ENCODE results near the gene NPR1. TPM values are rescaled to one million over a fixed set of nuclear protein-coding genes. Genes with fewer than 3 reads are reported as not detected.

The NPR1 gene
- total RNA-seq, 1 donor from 2014 or later: 69.4 TPM

DNA sequence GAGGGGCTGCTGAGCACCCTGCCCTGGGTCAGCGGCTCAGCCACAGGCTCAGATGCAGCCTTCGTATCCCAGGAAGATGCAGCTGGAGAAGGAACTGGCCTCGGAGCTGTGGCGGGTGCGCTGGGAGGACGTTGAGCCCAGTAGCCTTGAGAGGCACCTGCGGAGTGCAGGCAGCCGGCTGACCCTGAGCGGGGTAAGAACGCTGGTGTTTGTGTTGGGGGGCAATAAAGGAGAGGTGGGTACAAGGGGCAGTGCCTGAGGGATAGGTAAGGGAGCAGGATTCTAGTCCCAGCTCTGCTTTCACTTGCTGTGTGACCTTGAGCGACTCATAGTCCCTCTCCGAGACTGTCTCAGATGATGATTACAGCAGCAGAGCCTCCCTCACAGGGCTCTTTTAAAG lies 6.4 kb downstream of the NPR1 start:
- Histone ChIP-seq H3K4me1 (no peaks in the 10 kb centered on the region), H3K27ac (no peak overlapping the region), H3K27me3 (peaks cover 3% of the 10 kb centered on the region), H3K4me3 (no peak overlapping the region), H3K9me3 (no peaks in the 10 kb centered on the region), H3K36me3 (no peaks in the 10 kb centered on the region)
- TF ChIP-seq, protein P1, sequence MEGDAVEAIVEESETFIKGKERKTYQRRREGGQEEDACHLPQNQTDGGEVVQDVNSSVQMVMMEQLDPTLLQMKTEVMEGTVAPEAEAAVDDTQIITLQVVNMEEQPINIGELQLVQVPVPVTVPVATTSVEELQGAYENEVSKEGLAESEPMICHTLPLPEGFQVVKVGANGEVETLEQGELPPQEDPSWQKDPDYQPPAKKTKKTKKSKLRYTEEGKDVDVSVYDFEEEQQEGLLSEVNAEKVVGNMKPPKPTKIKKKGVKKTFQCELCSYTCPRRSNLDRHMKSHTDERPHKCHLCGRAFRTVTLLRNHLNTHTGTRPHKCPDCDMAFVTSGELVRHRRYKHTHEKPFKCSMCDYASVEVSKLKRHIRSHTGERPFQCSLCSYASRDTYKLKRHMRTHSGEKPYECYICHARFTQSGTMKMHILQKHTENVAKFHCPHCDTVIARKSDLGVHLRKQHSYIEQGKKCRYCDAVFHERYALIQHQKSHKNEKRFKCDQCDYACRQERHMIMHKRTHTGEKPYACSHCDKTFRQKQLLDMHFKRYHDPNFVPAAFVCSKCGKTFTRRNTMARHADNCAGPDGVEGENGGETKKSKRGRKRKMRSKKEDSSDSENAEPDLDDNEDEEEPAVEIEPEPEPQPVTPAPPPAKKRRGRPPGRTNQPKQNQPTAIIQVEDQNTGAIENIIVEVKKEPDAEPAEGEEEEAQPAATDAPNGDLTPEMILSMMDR (IDR thresholded peaks at IDR 0.05): no peak
- intact Hi-C loops (cut with DNase I): no loop called here
- ATAC-seq (no peak), DNase-seq (no peak)

DNA sequence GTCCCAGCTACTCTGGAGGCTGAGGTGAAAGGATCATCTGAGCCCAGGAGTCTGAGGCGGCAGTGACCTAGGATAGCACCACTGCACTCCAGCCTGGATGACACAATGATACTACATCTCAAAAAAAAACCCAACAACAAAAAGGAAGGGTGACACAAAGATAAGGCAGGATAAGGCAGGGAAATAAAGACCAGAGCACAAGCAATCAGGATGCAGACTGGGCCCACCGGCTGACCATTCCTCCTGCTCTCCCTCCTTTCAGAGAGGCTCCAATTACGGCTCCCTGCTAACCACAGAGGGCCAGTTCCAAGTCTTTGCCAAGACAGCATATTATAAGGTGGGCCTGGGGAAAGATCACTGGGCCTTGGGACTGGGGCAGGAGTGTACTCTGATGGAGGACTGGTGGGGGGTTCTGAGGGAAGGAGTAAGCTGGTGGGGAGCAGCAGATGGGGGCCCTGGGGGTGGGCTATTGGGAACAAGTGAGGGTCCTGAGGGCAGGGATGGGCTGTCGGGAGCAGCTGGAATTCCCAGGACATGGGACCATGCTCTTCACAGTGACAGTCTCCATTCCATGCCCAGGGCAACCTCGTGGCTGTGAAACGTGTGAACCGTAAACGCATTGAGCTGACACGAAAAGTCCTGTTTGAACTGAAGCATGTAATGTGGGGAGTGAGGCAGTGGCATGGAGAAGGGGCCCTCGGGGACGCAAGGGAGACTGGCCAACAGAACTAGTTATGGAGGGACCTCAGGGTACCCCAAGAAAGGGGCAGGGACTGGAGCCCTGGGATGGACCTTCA lies 7.3 kb downstream of the NPR1 start:
- H3K4me1 ChIP-seq: no peaks in the 10 kb centered on the region
- no peaks in the 10 kb centered on the region for H3K27me3 ChIP-seq
- DNase-seq (peak; percentile 43), ATAC-seq (no peak)
- intact Hi-C loops (cut with DNase I): no loop called here
- no peak overlapping the region for H3K4me3 ChIP-seq
- TF ChIP-seq, protein P1 (IDR thresholded peaks at IDR 0.05): no peak
- peaks cover 4% of the 10 kb centered on the region for H3K36me3 ChIP-seq
- no peaks in the 10 kb centered on the region for H3K9me3 ChIP-seq
- no peak overlapping the region for H3K27ac ChIP-seq

DNA sequence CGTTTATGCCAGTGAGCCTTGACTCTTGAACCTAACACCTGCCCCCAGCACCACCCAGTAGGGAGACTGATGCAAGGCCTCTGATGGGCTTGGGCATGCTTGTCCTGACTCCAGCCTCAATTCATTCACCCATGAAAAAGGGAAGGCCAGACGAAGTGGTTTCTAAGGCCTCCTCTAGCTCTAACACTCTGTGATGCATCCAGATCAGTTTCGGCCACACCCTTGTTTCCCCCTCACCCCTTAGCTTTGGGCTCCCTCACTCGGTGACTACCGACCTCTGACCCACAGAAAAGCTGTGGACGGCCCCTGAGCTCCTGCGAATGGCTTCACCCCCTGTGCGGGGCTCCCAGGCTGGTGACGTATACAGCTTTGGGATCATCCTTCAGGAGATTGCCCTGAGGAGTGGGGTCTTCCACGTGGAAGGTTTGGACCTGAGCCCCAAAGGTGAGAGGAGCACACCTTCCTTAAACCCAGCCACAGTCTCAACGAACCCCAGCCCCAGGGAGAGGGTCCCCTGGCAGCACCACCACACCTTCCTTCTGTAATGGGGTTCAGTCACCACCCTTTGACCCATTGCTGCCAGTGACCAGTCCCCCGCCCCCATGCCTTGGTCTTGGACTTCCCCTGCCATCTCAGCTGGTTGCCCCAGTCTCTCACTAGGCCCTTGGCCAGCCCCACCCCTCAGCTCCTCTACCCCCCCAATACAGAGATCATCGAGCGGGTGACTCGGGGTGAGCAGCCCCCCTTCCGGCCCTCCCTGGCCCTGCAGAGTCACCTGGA lies 9.0 kb downstream of the NPR1 start:
- no peak for DNase-seq
- H3K27me3 ChIP-seq: no peaks in the 10 kb centered on the region
- H3K27ac ChIP-seq: no peak overlapping the region
- no peaks in the 10 kb centered on the region for H3K4me1 ChIP-seq
- no peak overlapping the region for H3K4me3 ChIP-seq
- intact Hi-C loops (cut with DNase I): no loop called here
- H3K36me3 ChIP-seq: peaks cover 4% of the 10 kb centered on the region
- no peak for ATAC-seq
- TF ChIP-seq, protein P1 (IDR thresholded peaks at IDR 0.05): no peak
- H3K9me3 ChIP-seq: no peaks in the 10 kb centered on the region

GRCh38 chr1:153688276-153688675 lies 9.8 kb downstream of the NPR1 start:
- peaks cover 4% of the 10 kb centered on the region for H3K36me3 ChIP-seq
- TF ChIP-seq, protein P1 (IDR thresholded peaks at IDR 0.05): no peak
- intact Hi-C loops (cut with DNase I): no loop called here
- no peak overlapping the region for H3K4me3 ChIP-seq
- H3K27me3 ChIP-seq: no peaks in the 10 kb centered on the region
- no peaks in the 10 kb centered on the region for H3K9me3 ChIP-seq
- no peak overlapping the region for H3K27ac ChIP-seq
- no peaks in the 10 kb centered on the region for H3K4me1 ChIP-seq
- ATAC-seq (peak; percentile 12), DNase-seq (no peak)

DNA sequence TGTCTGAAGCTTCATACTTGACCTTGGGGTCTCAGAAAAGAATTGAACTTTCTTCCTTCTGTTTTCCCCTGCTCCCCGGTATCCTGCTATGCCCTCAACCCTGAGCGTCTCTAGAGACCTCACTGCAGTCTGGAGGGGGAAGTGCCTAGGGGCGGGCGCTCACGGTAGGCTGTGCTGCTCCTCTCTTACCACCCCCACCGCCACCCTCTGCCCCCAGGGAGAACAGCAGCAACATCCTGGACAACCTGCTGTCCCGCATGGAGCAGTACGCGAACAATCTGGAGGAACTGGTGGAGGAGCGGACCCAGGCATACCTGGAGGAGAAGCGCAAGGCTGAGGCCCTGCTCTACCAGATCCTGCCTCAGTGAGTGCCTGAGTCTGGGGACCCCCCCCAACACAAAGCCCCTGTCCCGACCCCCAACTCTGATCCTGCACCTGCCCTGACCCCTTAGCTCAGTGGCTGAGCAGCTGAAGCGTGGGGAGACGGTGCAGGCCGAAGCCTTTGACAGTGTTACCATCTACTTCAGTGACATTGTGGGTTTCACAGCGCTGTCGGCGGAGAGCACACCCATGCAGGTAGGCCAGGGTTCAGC lies 10.3 kb downstream of the NPR1 start:
- DNase-seq (no peak), ATAC-seq (no peak)
- H3K36me3 ChIP-seq: peaks cover 4% of the 10 kb centered on the region
- no peaks in the 10 kb centered on the region for H3K4me1 ChIP-seq
- H3K27me3 ChIP-seq: no peaks in the 10 kb centered on the region
- intact Hi-C loops (cut with DNase I): no loop called here
- TF ChIP-seq, protein P1 (IDR thresholded peaks at IDR 0.05): no peak
- no peak overlapping the region for H3K4me3 ChIP-seq
- no peaks in the 10 kb centered on the region for H3K9me3 ChIP-seq
- H3K27ac ChIP-seq: no peak overlapping the region

All from upper lobe of right lung (tissue), 1 donor.